Measurements from ENCODE around the gene FLT4. TPM values are rescaled to one million over a fixed set of nuclear protein-coding genes. Genes with fewer than 3 reads are reported as not detected.

Gene FLT4
- total RNA-seq, 1 donor from 2014 or later, result 1.7 TPM

- no peak for DNase-seq
- Mint-ChIP-seq H3K27ac (no peak overlapping the region), H3K4me3 (no peak overlapping the region), H3K9me3 (no peaks in the 10 kb centered on the region), H3K36me3 (ENCODE audit: low read depth) (no peaks in the 10 kb centered on the region), H3K27me3 (no peaks in the 10 kb centered on the region), H3K4me1 (no peaks in the 10 kb centered on the region)
- intact Hi-C loops (cut with micrococcal nuclease), result no loop called here
Observed at GRCh38 chr5:180631549-180632383, 17.6 kb downstream of the FLT4 start.

GRCh38 chr5:180630426-180630825, 19.0 kb downstream of the FLT4 start:
- H3K4me3 Mint-ChIP-seq, result no peak overlapping the region
- H3K9me3 Mint-ChIP-seq, result no peaks in the 10 kb centered on the region
- H3K27ac Mint-ChIP-seq, result no peak overlapping the region
- intact Hi-C loops (cut with micrococcal nuclease), result no loop called here
- H3K27me3 Mint-ChIP-seq, result no peaks in the 10 kb centered on the region
- H3K36me3 Mint-ChIP-seq (ENCODE audit: low read depth), result no peaks in the 10 kb centered on the region
- H3K4me1 Mint-ChIP-seq, result no peaks in the 10 kb centered on the region
- no peak for DNase-seq

GRCh38 chr5:180629831-180630382, 19.5 kb downstream of the FLT4 start:
- Mint-ChIP-seq H3K4me3 (no peak overlapping the region), H3K4me1 (no peaks in the 10 kb centered on the region)
- intact Hi-C loops (cut with micrococcal nuclease), result no loop called here

GRCh38 chr5:180628827-180629750, 20.3 kb downstream of the FLT4 start:
- Mint-ChIP-seq H3K9me3 (no peaks in the 10 kb centered on the region), H3K27ac (no peak overlapping the region), H3K36me3 (ENCODE audit: low read depth) (no peaks in the 10 kb centered on the region), H3K4me3 (no peak overlapping the region), H3K4me1 (no peaks in the 10 kb centered on the region), H3K27me3 (no peaks in the 10 kb centered on the region)
- DNase-seq, result no peak
- intact Hi-C loops (cut with micrococcal nuclease), result no loop called here

More at GRCh38 chr5:180629831-180630382, 19.5 kb downstream of the FLT4 start:
- no peaks in the 10 kb centered on the region for H3K9me3 Mint-ChIP-seq
- no peaks in the 10 kb centered on the region for H3K36me3 Mint-ChIP-seq (ENCODE audit: low read depth)
- H3K27ac Mint-ChIP-seq, result no peak overlapping the region
- no peaks in the 10 kb centered on the region for H3K27me3 Mint-ChIP-seq
- no peak for DNase-seq

GRCh38 chr5:180628211-180628610, 21.2 kb downstream of the FLT4 start:
- intact Hi-C loops (cut with micrococcal nuclease), result no loop called here
- Mint-ChIP-seq H3K27me3 (no peaks in the 10 kb centered on the region), H3K9me3 (no peaks in the 10 kb centered on the region), H3K27ac (no peak overlapping the region), H3K4me1 (peaks cover 2% of the 10 kb centered on the region), H3K4me3 (no peak overlapping the region), H3K36me3 (ENCODE audit: low read depth) (no peaks in the 10 kb centered on the region)
- no peak for DNase-seq

GRCh38 chr5:180627386-180628120, 21.8 kb downstream of the FLT4 start:
- Mint-ChIP-seq H3K9me3 (no peaks in the 10 kb centered on the region), H3K4me3 (no peak overlapping the region), H3K36me3 (ENCODE audit: low read depth) (no peaks in the 10 kb centered on the region), H3K27me3 (no peaks in the 10 kb centered on the region), H3K4me1 (peaks cover 2% of the 10 kb centered on the region), H3K27ac (no peak overlapping the region)
- no peak for DNase-seq
- intact Hi-C loops (cut with micrococcal nuclease), result no loop called here

- Mint-ChIP-seq H3K4me3 (no peak overlapping the region), H3K27ac (no peak overlapping the region), H3K36me3 (ENCODE audit: low read depth) (no peaks in the 10 kb centered on the region), H3K9me3 (no peaks in the 10 kb centered on the region), H3K4me1 (peaks cover 2% of the 10 kb centered on the region), H3K27me3 (no peaks in the 10 kb centered on the region)
- intact Hi-C loops (cut with micrococcal nuclease), result no loop called here
- no peak for DNase-seq
Observed at GRCh38 chr5:180626661-180627385, 22.6 kb downstream of the FLT4 start.

GRCh38 chr5:180625791-180626660, 23.4 kb downstream of the FLT4 start:
- H3K36me3 Mint-ChIP-seq (ENCODE audit: low read depth), result no peaks in the 10 kb centered on the region
- no peak overlapping the region for H3K27ac Mint-ChIP-seq
- peaks cover 2% of the 10 kb centered on the region for H3K4me1 Mint-ChIP-seq

GRCh38 chr5:180625125-180625790, 24.1 kb downstream of the FLT4 start:
- H3K27ac Mint-ChIP-seq, result no peak overlapping the region
- H3K27me3 Mint-ChIP-seq, result no peaks in the 10 kb centered on the region
- intact Hi-C loops (cut with micrococcal nuclease), result no loop called here
- no peaks in the 10 kb centered on the region for H3K9me3 Mint-ChIP-seq
- H3K4me1 Mint-ChIP-seq, result peaks cover 2% of the 10 kb centered on the region
- no peaks in the 10 kb centered on the region for H3K36me3 Mint-ChIP-seq (ENCODE audit: low read depth)
- H3K4me3 Mint-ChIP-seq, result no peak overlapping the region
- DNase-seq, result no peak

More at GRCh38 chr5:180625791-180626660, 23.4 kb downstream of the FLT4 start:
- DNase-seq, result no peak
- H3K27me3 Mint-ChIP-seq, result no peaks in the 10 kb centered on the region
- H3K4me3 Mint-ChIP-seq, result no peak overlapping the region
- no peaks in the 10 kb centered on the region for H3K9me3 Mint-ChIP-seq
- intact Hi-C loops (cut with micrococcal nuclease), result no loop called here

- no peaks in the 10 kb centered on the region for H3K9me3 Mint-ChIP-seq
- H3K4me3 Mint-ChIP-seq, result no peak overlapping the region
- H3K36me3 Mint-ChIP-seq (ENCODE audit: low read depth), result no peaks in the 10 kb centered on the region
- H3K27ac Mint-ChIP-seq, result no peak overlapping the region
- DNase-seq, result no peak
- intact Hi-C loops (cut with micrococcal nuclease), result no loop called here
- H3K27me3 Mint-ChIP-seq, result no peaks in the 10 kb centered on the region
- H3K4me1 Mint-ChIP-seq, result peaks cover 2% of the 10 kb centered on the region
Observed at GRCh38 chr5:180624587-180624986, 24.8 kb downstream of the FLT4 start.

GRCh38 chr5:180623844-180624243, 25.6 kb downstream of the FLT4 start:
- intact Hi-C loops (cut with micrococcal nuclease), result no loop called here
- no peak overlapping the region for H3K4me3 Mint-ChIP-seq
- no peaks in the 10 kb centered on the region for H3K27me3 Mint-ChIP-seq

GRCh38 chr5:180623411-180623834, 26.0 kb downstream of the FLT4 start:
- intact Hi-C loops (cut with micrococcal nuclease), result no loop called here
- Mint-ChIP-seq H3K27me3 (no peaks in the 10 kb centered on the region), H3K4me1 (peaks cover 2% of the 10 kb centered on the region), H3K36me3 (ENCODE audit: low read depth) (no peaks in the 10 kb centered on the region), H3K27ac (no peak overlapping the region), H3K9me3 (no peaks in the 10 kb centered on the region), H3K4me3 (no peak overlapping the region)
- DNase-seq, result no peak

More at GRCh38 chr5:180623844-180624243, 25.6 kb downstream of the FLT4 start:
- Mint-ChIP-seq H3K9me3 (no peaks in the 10 kb centered on the region), H3K36me3 (ENCODE audit: low read depth) (no peaks in the 10 kb centered on the region), H3K4me1 (peaks cover 2% of the 10 kb centered on the region), H3K27ac (peak overlapping the region; percentile 22)
- no peak for DNase-seq

All from activated CD4-positive, alpha-beta T cell treated with anti-CD3 and anti-CD28 coated beads, Interleukin-2, amount 10 ng/mL, durations not matched to agents 24 days and 14 days (primary cell).